Measurements from ENCODE around the gene UBE2R2. TPM values are rescaled to one million over a fixed set of nuclear protein-coding genes. Genes with fewer than 3 reads are reported as not detected.
"Not testable (repeated sequence)": the region's sequence is repeated elsewhere in the genome, so short reads cannot be mapped to it uniquely, and the experiment has no call there.

Gene UBE2R2
- total RNA-seq, 2 donors from 2014 or later: 66.4 to 74.4 TPM

GRCh38 chr9:33959725-33960124, 142.8 kb downstream of the UBE2R2 start:
- Mint-ChIP-seq H3K27me3 (ENCODE audit: insufficient read depth) (no peaks in the 10 kb centered on the region), H3K27ac (no peak overlapping the region), H3K36me3 (ENCODE audit: low read depth) (peaks cover 66% of the 10 kb centered on the region), H3K4me3 (no peak overlapping the region), H3K9me3 (no peaks in the 10 kb centered on the region), H3K4me1 (peaks cover 8% of the 10 kb centered on the region)
- no peak for TF ChIP-seq CTCF (conservative IDR thresholded peaks at IDR 0.05)
- no peak overlapping the region for H3K27ac ChIP-seq (ENCODE audit: low read depth, low read length)
- H3K4me1 ChIP-seq (ENCODE audit: control insufficient read depth, insufficient read depth, low read length): no peaks in the 10 kb centered on the region
- no peak for DNase-seq
- no peak overlapping the region for H3K4me3 ChIP-seq (ENCODE audit: low read length)
- no peaks in the 10 kb centered on the region for H3K9me3 ChIP-seq (ENCODE audit: control insufficient read depth, low read length)
- 95% methylated on average over 2 of the region's 2 CpGs; no CpG with 5 or more reads in 1 of the 2 experiments for WGBS, 2 experiments (ENCODE audit: insufficient coverage in 1 of 2, insufficient read length in 1 of 2)
- no peak overlapping the region for H3K9ac ChIP-seq (ENCODE audit: extremely low read depth, low read length, poor library complexity, severe bottlenecking)
- H3K36me3 ChIP-seq (ENCODE audit: control insufficient read depth, insufficient read depth, low read length): peaks cover 89% of the 10 kb centered on the region
- H3K27me3 ChIP-seq (ENCODE audit: control insufficient read depth, insufficient read depth, low read length, poor library complexity, severe bottlenecking): no peaks in the 10 kb centered on the region

- H3K27ac Mint-ChIP-seq; H3K4me3 ChIP-seq (ENCODE audit: low read length); H3K4me1 ChIP-seq (ENCODE audit: control insufficient read depth, insufficient read depth, low read length); H3K9ac ChIP-seq (ENCODE audit: extremely low read depth, low read length, poor library complexity, severe bottlenecking); H3K9me3 Mint-ChIP-seq; H3K4me3 Mint-ChIP-seq; H3K27me3 ChIP-seq (ENCODE audit: control insufficient read depth, insufficient read depth, low read length, poor library complexity, severe bottlenecking); DNase-seq; H3K9me3 ChIP-seq (ENCODE audit: control insufficient read depth, low read length); H3K4me1 Mint-ChIP-seq; H3K27ac ChIP-seq (ENCODE audit: low read depth, low read length); H3K27me3 Mint-ChIP-seq (ENCODE audit: insufficient read depth): not testable (repeated sequence)
- H3K36me3 Mint-ChIP-seq (ENCODE audit: low read depth): peaks cover 61% of the 10 kb centered on the region
- WGBS, 2 experiments (ENCODE audit: insufficient coverage in 1 of 2, insufficient read length in 1 of 2): 90 to 100% methylated on average over 1 to 7 of the region's 7 CpGs
- peaks cover 94% of the 10 kb centered on the region for H3K36me3 ChIP-seq (ENCODE audit: control insufficient read depth, insufficient read depth, low read length)
Measured at GRCh38 chr9:33962468-33962867, 145.5 kb downstream of the UBE2R2 start.

GRCh38 chr9:33964086-33964768, 147.3 kb downstream of the UBE2R2 start:
- Histone ChIP-seq H3K27ac (ENCODE audit: low read depth, low read length) (no peak overlapping the region), H3K9me3 (ENCODE audit: control insufficient read depth, low read length) (no peaks in the 10 kb centered on the region), H3K9ac (ENCODE audit: extremely low read depth, low read length, poor library complexity, severe bottlenecking) (no peak overlapping the region), H3K36me3 (ENCODE audit: control insufficient read depth, insufficient read depth, low read length) (peaks cover 94% of the 10 kb centered on the region), H3K4me3 (ENCODE audit: low read length) (no peak overlapping the region), H3K4me1 (ENCODE audit: control insufficient read depth, insufficient read depth, low read length) (no peaks in the 10 kb centered on the region), H3K27me3 (ENCODE audit: control insufficient read depth, insufficient read depth, low read length, poor library complexity, severe bottlenecking) (no peaks in the 10 kb centered on the region)
- 100% methylated on average over 1 of the region's 2 CpGs for WGBS, 2 experiments (ENCODE audit: insufficient coverage in 1 of 2, insufficient read length in 1 of 2)
- H3K27ac Mint-ChIP-seq: no peak overlapping the region
- H3K9me3 Mint-ChIP-seq: no peaks in the 10 kb centered on the region
- no peaks in the 10 kb centered on the region for H3K27me3 Mint-ChIP-seq (ENCODE audit: insufficient read depth)
- H3K36me3 Mint-ChIP-seq (ENCODE audit: low read depth): peaks cover 67% of the 10 kb centered on the region
- DNase-seq: no peak
- TF ChIP-seq CTCF (conservative IDR thresholded peaks at IDR 0.05): no peak
- no peak overlapping the region for H3K4me3 Mint-ChIP-seq
- peaks cover 8% of the 10 kb centered on the region for H3K4me1 Mint-ChIP-seq

Other genes starting within 250 kb of the UBE2R2 start
- gene PRSS3, start 21.6 kb upstream of the UBE2R2 start, total RNA-seq: not detected
- gene UBAP2, start 231.7 kb downstream of the UBE2R2 start, total RNA-seq: 10 to 100 TPM; 60.9 to 82.1 TPM